HG03469 (cell line): ENCODE data around the gene KRTAP5-9.
"Not testable (repeated sequence)": the region's sequence is repeated elsewhere in the genome, so short reads cannot be mapped to it uniquely, and the experiment has no call there.

Source experiments
- ATAC-seq: cut with Tn5 transposase; IDR thresholded peaks from one replicate; pipeline ENCODE4 v1.9.1; 2021; ENCODE audit warnings: mild to moderate bottlenecking, moderate library complexity, moderate number of reproducible peaks; ENCODE audit not compliant: unreplicated experiment

KRTAP5-9 gene, protein sequence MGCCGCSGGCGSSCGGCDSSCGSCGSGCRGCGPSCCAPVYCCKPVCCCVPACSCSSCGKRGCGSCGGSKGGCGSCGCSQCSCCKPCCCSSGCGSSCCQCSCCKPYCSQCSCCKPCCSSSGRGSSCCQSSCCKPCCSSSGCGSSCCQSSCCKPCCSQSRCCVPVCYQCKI

DNA sequence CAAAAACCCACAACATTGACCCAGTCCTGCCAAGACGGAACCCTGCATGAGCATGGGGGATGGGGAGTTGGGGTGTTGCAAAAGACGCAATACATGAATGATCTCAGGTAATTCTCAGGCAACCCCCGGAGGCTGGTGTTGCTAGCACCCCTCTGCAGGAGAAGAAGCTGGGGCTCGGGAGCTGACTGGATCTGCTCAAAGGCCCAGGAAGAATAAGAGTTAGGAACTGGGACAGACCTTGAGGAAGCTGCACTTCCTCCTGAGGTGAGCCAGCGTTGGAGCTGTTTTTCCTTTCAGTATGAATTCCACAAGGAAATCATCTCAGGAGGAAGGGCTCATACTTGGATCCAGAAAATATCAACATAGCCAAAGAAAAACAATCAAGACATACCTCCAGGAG lies at the start of gene KRTAP5-9:
KRTAP5-9 (plus strand) TSS at position 301 of the 400 bp plus-strand sequence. CDS start 238 bp downstream, outside the sequence.
- no peak for ATAC-seq

DNA sequence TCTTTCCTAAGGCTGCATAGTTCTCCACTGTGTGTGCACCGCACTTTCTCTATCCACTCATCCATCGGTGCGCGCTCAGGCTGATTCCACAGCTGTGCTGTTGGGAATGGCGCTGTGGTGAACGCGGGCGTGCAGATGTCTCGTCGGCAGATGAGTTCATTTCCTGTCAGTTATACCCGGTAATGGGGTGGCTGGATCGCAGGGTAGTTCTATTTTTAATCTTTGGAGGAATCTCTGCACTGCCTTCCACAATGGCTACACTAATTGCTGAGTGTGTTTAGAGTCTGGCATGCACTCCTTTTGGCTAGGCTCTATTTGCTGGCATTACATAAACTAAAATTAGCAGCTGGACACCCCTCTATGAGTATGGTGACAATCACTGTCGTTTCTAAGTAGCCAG lies 49.1 kb upstream of the KRTAP5-9 start:
- no peak for ATAC-seq

DNA sequence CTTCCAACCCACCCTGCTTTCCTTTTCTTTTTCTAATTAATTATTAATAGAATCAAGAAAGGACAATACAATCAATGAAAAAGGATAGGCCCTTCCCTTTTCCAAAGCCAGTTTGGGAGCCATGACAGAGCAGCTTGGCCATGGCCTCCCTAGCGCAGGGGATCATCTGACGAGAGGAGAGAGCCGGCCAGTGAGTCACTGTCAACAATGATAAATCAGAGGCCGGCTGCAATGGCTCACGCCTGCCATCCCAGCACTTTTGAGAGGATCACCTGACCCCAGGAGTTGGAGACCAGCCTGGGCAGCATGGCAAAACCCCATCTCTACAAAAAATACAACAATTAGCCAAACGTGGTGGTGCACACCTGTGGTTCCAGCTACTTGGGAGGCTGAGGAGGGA lies 48.7 kb upstream of the KRTAP5-9 start:
- ATAC-seq = no peak

DNA sequence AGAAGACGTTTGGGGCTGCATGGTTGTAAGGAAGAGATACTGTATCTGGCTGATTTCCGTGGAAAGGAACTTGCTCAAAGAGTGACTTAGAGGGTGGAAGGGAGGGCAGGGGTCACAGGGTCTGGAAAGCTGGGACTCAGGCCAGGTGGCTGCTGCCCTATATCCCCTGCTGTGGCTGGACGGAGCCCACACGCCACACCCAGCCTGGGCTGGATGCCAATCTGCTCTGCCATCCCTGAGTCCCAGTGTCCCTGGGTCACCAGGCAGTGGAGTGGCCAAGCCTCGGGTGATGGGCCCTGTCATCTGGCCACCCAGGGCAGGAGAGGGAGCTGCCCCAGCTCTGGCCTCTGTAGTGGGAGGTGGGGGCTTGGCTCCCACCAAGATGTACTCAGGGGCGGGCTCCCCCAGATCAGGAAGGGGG lies 47.6 kb upstream of the KRTAP5-9 start:
- no peak for ATAC-seq

DNA sequence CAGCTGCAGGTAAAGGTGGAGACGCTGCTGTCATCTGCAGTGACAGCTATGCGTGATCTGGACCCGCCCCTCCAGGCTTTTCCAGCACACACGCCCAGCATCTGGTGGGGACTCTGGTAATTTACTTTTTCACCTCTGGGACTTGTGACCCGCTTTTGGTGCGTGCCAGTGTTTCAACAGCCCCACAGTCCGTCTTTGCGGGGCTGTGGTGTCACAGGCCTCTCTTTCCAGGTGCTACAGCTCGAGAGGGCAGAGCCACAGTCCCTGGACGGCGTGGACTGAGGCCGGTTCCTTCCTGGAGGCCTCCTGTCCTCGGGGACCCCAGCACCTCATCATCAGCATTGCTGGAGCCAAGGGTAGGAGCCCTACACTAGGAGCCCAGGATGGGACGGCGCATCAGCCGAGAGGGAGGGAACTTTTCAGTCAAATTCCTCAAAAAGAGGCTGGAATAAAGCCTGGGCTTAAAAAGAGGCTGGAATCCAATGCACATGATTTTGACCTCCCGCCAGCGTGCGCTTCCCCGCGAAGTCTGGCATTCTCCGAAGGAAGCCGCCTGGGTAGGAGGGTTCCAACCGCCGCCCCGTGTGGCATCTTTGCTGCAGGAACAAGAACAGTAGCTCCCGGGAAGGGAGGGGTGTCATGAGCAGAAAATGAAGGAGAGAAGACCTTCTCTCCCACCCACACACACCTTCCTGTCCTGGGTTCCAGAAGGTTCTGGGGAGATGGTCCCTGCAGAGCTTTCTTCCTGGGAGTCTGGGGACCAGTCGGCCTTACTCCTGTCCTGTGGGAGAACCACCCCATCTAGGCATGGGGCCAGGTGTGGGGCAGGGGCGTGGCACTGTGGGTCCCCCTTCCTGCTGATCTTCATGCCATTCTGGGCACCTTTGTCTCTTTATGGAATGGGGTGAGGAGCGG lies 46.9 kb upstream of the KRTAP5-9 start:
- ATAC-seq = no peak

DNA sequence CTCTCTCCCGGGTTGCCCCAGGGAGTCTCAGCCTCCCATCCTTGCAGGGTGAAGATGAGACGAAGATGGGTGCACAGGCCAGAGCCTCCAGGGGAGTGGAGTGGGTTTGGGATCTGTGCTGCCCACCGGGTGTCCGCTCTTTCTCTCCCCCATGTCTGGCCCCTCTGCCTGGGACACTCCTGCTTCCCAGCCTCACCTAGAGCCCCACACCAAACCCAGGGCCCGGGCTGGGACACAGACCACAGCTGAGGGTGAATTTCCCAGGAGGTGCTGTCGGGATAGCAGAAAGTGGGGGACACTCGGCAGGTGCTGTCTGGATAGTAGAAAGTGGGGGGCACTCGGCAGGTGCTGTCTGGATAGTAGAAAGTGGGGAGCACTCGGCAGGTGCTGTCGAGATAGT lies 46.2 kb upstream of the KRTAP5-9 start:
- no peak for ATAC-seq

DNA sequence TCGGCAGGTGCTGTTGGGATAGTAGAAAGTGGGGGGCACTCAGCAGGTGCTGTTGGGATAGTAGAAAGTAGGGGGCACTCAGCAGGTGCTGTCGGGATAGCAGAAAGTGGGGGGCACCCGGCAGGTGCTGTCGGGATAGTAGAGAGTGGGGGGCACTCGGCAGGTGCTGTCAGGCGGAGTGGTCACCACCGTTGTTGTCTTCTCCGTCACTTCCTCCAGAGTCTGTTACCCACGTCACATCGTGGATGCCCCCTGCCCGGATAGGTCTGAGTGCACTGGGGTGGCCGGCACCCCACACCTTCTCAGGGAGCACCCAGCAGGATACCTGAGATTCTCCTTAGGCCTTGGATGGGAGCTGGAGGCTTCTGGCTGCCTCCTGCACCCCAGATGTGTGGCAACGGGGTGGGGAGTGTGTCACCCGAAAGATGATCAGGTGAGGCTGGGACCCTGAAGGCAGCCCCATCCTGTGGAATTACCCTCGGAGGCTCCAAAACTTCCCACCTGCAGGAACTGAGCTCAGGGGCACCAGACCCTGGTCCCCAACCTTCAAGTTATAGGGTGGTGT lies 45.3 kb upstream of the KRTAP5-9 start:
- no peak for ATAC-seq

DNA sequence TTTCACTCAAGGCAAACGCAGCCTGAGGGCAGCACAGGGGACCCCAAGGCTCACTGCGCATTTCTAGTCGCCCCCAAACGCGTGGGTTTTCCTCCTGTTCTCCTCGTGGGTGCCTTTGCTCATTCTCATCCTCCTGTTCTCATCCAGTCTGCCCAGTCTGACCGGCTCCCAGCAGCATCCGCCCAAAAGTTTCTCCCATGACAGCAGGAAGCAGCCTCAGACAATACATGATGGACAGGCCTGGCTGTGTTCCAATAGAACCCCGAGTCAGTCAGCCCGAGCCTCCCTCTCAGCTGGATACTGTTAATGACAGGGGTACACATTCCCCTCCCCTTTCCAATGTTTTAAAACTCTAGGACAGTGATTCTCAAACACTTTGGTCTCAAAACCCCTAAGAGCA lies 43.7 kb upstream of the KRTAP5-9 start:
- no peak for ATAC-seq

DNA sequence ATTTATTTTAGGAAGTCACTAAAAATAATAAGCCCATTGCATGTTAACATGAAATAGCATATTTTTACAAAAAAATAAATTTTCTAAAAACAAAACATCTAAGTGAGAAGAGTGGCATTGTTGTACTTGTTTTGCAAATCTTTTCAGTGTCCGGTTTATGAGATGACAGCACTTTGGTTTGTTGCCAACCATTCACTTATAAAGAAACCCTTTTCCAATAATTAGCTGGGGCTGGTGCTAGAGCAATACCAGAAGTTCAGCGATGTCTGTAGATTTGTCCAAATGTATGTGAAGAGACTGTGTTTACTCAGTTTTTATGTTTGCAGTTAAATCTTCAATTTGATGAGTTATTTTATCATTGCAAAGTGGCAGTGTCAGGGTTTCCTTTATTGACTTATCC lies 43.2 kb upstream of the KRTAP5-9 start:
- no peak for ATAC-seq

DNA sequence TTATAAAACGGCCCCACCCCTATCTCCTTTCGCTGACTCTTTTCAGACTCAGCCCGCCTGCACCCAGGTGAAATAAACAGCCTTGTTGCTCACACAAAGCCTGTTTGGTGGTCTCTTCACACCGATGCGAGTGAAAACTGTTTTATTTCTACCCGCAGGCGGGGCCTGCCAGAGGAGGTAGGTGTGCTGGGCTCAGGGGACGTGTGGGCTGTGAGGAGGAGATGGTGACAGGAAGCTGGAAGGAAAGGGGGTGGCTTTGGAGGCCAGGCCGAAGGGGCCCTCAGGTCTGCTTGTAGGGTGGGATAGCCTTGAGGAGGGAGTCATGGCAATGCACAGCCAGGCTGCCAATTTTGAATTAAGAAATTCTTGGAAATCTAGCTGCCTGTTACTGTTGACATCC lies 42.4 kb upstream of the KRTAP5-9 start:
- no peak for ATAC-seq

DNA sequence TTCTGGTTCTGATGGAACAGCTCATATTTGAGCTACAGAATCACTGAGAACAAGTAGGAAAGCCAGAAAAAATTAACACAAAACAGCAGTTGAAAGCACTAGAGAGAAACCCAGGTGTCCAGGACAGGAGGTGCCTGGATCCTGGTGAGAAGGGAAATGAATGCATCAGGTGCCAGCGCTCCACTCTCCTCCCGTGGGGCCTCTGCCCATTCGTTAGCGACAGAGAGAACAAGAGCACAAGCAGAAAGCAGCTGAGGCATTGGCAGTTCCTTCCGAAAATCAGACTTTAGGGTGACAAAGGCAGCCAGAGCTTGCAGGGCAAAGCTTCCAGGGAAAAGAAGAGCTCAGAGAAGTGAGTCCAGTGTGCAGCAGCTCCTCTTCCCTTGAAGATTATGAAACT lies 41.1 kb upstream of the KRTAP5-9 start:
- ATAC-seq = no peak

DNA sequence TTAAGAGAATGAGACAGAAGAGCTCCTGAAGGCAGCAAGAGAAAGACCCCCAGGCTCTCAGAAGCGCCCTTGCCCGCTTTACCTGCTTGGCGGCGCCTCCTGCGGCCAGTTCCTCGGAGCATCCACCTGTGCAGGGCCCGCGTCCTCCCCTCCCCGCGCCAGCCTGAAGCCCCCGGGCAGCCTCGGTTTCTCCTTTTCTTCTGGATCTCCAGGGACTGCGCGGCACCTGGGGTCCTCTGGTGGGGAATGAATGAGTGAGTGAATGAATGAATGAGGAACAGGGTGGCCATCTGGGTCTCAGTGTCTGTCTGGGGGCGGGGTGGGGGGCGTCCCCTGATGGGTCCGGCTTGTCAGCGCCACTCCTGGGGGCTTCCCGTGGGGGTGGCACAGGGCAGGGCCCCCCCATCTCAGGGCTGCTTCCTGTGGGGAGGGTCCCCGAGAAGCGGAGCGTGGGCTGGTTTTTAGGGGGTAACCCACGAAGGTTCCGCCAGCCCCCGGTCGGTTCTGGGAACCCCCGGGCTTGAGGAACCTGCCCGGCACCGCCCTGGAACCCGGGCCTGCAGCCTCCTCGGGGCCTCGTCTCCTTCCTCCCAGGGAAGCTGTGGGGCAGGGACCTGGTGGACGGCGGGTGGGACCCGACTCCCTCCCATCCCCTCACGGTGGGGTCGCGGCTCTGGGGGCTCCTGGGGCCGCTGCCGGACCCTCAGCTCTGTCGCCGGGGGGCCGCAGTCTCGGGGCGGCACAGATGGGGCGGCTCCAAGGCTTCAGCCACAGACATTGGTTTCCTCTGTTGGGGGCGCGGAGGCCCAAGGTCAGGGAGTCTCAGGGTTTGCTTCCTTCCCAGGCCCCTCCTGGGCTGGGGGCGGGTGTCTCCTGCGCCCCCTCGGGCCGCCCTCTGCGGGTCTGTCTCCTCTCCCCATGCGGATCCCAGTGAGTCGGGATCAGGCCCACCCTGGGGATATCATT lies 29.4 kb upstream of the KRTAP5-9 start:
- ATAC-seq = no peak

DNA sequence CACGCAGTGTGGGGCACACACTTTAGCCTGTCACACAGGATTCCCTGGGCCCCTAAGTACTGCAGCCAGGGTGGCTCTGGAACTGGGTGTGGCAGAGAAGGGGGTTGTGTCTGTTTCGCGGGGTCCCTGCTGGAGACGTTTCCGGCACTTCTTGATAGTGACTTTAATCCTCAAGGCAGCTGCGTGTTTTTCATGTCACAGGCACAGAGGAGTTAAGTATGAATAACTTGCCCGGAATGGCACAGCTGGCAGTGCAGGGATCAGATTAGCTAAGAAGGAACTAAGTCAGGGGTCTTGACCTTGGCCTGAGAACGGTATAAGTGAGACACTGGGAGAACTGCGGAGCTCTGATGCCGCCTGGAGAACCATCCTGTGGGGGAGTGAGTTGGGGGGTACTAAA lies 28.7 kb upstream of the KRTAP5-9 start:
- no peak for ATAC-seq

DNA sequence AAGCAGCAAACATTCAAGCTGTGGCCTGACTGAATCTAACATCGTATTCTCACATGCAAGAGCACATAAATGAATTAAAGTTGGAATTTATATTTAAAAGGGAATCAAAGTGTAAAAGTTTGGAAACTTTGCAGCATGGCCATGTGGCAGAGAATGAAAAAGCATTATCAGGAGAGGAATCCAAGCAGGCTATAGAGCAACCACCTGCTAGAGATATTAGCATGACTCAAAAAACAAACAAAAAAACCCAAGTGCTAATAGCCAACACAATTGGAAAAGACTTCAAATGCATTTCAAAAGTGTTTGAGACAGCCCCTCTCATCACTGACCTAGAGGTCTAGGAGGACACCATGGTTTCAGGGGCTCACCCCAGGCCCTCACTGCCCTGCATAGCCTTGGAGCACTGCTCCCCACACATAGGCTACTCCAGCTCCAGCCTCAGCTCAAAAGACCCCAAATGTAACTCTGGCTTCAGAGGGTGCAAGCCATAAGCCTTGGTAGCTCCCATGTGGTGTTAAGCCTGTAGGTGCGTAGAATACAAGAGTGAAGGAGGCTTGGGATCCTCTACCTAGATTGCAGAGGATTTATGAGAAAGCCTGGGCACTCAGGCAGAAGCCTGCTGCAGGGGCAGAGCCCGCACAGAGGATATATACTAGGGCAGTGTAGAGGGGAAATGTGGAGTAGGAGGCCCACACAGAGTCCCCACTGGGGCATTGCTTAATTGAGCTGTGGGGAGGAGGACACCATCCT lies 22.9 kb upstream of the KRTAP5-9 start:
- no peak for ATAC-seq

DNA sequence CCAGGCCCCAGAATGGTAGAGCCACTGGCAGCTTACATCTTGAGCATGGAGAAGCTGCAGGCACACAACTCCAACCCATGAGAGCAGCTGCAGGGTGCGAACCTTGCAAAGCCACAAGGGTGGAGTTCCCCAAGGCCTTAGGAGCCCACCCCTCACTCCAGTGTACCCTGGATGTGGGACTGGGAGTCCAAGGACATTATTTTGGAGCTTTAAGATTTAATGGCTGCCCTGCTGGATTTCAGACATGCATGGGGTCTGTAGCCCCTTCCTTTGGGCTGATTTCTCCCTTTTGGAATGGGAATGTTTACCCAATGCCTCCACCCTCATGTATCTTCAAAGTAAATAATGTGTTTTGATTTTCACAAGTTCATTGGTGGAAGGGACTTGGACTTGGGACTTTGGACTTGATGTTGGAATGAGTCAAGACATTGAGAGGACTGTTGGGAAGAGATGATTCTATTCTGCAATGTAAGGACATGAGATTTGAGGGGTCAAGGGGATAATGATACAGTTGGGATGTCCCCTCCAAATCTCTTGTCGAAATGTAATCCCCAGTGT lies 22.2 kb upstream of the KRTAP5-9 start:
- no peak for ATAC-seq

DNA sequence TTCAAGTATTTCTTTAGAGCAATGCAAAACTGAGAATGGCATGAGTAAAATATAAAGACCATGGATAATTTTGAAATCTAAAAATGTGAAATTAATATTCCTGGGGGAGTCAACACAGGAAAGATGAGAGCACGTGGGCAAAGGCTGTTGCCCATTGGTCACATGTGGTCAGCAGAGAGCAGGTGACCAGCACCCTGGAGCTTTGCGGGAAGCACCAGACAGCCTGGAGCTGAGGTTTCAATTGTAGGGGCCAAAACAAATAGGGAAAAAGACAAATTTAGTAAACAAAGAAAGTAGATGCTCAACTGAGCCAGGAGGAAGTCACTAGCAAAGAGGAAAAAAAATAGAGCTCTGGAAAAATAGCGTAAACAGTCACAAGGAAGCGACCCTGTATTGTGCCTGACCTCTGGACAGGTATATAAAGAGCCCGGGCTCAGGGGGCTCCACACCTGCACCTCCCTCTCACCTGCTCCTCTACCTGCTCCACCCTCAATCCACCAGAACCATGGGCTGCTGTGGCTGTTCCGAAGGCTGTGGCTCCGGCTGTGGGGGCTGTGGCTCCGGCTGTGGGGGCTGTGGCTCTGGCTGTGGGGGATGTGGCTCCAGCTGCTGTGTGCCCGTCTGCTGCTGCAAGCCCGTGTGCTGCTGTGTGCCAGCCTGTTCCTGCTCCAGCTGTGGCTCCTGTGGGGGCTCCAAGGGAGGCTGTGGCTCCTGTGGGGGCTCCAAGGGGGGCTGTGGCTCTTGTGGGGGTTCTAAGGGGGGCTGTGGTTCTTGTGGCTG lies 21.2 kb upstream of the KRTAP5-9 start, which contains the start of gene KRTAP5-7:
KRTAP5-7 (plus strand) TSS at position 472 of the 780 bp plus-strand sequence; CDS start at position 506, 34 bp downstream.
- not testable (repeated sequence) for ATAC-seq

DNA sequence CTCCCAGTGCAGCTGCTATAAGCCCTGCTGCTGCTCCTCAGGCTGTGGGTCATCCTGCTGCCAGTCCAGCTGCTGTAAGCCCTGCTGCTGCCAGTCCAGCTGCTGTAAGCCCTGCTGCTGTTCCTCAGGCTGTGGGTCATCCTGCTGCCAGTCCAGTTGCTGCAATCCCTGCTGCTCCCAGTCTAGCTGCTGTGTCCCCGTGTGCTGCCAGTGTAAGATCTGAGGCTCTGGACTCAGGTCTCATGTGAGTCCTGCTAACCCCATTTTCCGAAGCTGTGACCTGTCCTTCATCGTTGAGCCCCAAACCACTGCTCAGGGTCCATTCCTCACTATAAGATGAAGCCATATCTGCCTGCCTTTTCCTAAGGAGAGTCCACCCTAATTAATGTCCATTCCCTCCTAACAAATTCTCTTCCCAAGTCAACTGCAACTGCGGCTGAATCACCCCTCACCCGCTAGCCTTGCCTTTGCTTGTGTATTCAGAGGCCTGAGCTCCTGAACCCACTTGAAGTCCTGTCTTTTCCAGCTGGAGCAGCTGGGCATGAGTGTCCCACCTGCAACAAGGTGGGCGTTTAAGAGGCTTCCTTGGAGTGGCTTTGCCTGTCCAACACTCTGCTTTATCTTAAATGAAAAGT lies 20.5 kb upstream of the KRTAP5-9 start:
- no peak for ATAC-seq

DNA sequence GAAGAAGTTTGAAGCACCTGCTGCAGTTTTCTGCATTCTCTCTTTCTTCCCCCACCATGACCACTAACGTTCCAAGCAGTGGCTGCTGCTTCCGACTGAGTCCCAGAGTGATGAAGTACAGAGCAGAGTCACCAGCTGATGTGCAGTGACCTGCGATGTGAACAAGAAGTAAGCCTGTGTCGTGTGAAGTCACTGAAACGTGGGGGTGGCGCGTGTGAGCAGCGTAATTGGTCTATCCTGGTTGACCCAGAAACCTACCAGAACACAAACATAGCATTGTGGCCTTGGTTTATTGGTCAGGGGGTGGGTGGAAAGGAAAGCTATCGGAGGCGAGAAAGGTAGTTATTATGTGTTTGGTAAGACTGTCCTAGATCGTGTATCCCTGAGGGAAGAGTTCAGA lies 17.6 kb upstream of the KRTAP5-9 start:
- no peak for ATAC-seq
